NCI-H526 (cell line): Measurements from ENCODE around the gene GRIK4.

ENCODE experiments used
- DNase-seq, 2 experiments: peaks; one replicate each; lab custom pipeline; 2025; lab: John Stamatoyannopoulos, UW

The GRIK4 gene

DNA sequence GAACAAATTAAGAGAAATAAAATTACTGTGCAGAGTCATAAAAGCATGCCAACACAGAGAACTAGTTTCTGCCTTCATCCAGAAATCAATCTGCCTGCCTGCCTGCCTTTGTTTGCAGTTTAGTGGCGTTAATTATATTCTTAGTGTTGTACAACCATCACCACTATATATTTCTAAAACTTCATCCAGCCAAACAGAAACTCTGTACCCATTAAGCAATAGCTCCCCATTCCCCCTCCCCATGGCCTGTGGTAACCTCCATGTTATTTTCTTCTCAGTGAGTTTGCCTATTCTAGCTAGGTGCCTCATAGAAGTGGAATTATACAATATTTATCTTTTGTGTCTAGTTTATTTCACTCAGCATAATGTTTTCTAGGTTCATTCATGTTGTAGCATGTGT, 329.1 kb downstream of the GRIK4 start:
- no peak for DNase-seq

GRCh38 chr11:120841074-120841473, 329.5 kb downstream of the GRIK4 start:
- no peak for DNase-seq

DNA sequence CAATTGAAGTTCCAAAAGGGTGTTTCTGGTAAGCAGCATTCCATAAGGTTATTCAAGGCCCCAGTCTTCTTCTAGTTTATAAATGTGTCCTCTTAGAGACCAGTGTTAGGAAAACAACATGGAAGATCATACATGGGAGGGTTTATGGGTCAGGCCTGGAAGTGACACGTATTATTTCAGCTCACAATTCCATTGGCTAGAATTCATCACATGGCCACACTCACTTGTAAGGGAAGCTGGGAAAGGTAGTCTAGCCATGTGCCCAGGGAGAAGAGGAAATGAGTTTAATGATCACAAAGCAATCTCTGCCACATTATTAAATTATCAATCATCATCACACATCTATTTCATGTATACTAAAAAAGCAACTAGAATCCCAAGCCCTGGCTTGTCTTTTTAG, 330.6 kb downstream of the GRIK4 start:
- no peak for DNase-seq

- no peak for DNase-seq
Observed at GRCh38 chr11:120853435-120853834, 341.9 kb downstream of the GRIK4 start.

- no peak for DNase-seq
Observed at GRCh38 chr11:120854988-120855387, 343.4 kb downstream of the GRIK4 start.

GRCh38 chr11:120857508-120857907, 346.0 kb downstream of the GRIK4 start:
- no peak for DNase-seq

DNA sequence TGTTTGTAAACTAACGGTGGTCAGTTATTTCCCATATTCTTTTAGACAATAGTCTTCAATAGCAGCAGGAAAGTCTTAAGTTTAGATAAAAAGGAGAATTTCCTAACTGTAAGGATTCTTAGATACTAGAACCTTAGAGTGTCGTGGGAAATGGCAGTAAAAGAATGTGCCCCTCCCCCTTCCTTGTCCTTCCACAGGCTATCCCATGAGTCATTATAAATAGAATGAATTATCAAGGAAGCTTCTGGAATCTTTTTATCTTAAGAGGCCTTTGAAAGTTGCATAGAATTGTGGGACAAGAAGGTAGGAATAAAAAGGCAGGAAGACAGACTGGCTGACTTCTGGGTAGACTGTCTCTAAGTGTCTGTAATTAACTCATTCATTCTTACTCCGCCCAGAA, 347.2 kb downstream of the GRIK4 start:
- DNase-seq = no peak

- no peak for DNase-seq
Observed at GRCh38 chr11:120859552-120860295, 348.2 kb downstream of the GRIK4 start.

DNA sequence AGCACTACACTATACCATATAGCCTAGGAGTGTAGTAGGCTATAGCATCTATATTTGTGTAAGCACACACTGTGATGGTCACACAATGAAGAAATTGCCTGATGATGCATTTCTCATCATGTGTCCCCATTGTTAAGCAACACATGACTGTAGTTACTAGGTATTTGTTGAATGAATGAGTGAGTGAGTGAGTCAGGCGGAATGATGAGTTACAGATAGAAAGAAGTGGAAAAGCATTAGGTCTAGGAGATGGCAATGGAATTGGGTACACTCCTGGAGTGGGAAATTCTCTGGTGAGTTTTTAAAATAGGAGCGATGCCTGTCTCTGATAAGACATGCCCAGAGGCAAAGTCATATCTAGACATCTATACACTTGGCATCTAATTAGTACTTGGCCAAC, 351.8 kb downstream of the GRIK4 start:
- no peak for DNase-seq

- peak; percentile 72 to 79 for DNase-seq
Observed at GRCh38 chr11:120867024-120867423, 355.5 kb downstream of the GRIK4 start.

GRCh38 chr11:120867531-120867930, 356.0 kb downstream of the GRIK4 start:
- DNase-seq = peak; percentile 99

DNA sequence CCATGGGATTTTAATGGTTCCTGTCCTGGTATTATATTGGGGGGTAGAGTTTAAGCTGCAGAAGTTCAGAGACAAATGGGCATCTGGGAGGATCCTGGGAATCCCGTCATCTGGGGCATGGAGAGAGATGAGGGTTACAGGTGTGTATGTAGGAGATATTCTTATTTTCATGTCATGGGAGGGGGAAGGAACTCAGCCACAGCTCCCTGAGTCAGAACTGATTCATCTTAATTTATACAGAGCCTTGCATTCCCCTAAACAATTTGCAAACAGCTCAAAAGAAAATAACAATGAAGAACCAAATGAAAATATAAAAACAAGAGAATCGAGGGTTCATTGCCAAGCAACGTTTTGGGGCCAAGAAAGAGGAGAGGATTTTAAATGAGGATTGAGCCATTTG, 356.4 kb downstream of the GRIK4 start:
- no peak for DNase-seq

DNA sequence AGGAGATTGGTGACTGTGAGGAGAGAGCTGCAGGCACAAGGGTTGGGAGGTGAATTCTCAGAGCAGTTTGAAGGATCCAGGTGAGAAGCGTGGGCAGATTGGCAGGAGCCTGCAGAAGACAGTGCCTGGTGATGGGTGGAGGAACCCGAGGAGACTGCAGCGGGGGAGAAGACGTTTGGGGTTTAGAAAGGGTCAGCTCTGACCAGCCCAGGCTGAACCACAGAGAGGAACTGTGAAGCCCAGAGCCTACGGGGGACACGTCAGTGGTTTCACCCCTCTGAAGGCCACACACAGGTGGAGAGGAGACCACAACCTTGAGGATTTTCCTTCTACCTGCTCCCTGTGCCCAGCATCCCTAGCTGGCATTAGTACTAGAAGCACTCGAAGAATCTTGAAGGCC, 357.5 kb downstream of the GRIK4 start:
- no peak for DNase-seq

- DNase-seq = no peak
Observed at GRCh38 chr11:120869516-120870011, 358.0 kb downstream of the GRIK4 start.

GRCh38 chr11:120871194-120871593, 359.6 kb downstream of the GRIK4 start:
- DNase-seq = no peak

- no peak for DNase-seq
Observed at GRCh38 chr11:120871924-120872323, 360.4 kb downstream of the GRIK4 start.

GRCh38 chr11:120873966-120874735, 362.6 kb downstream of the GRIK4 start:
- no peak for DNase-seq

GRCh38 chr11:120875986-120876385, 364.4 kb downstream of the GRIK4 start:
- no peak for DNase-seq

GRCh38 chr11:120877746-120878365, 366.3 kb downstream of the GRIK4 start:
- DNase-seq = no peak

- no peak for DNase-seq
Observed at GRCh38 chr11:120878781-120879180, 367.2 kb downstream of the GRIK4 start.

DNA sequence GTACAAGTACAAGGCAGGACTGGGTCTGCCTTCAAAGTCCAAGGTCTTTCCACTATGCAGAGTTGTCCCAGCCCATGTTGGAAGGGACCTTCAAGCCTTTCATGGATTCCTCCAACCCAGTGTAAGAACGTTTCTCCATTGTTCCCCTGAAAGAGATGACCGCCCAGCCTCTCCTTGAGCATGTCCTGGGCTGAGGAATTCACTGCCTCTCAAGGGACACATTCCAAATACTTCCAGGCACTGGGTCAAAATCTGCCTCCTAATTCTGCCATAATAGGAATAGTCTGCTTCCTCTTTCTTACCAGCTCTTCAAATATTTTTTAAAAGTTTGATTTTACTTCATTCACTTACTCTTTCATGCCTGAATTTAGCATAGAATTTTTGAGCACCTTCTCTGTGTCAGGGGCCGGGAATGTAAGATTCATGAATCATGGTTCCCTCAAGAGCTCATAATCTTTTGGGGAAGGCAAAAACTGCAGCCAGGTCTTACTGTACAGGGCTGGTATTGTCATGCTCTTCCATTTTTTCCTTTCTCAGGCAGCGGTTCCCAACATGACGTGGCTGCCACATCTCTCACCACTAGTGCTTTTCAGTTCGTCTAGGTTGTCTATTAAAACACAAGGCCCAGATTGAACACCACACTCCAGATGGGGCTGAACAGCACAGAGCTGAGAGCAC, 369.1 kb downstream of the GRIK4 start:
- DNase-seq = no peak

GRCh38 chr11:120881596-120881995, 370.0 kb downstream of the GRIK4 start:
- no peak for DNase-seq
